ENCODE data around the gene DEFB113. TPM values are rescaled to one million over a fixed set of nuclear protein-coding genes. Genes with fewer than 3 reads are reported as not detected.
"Not testable (repeated sequence)": the region's sequence is repeated elsewhere in the genome, so short reads cannot be mapped to it uniquely, and the experiment has no call there.

Gene DEFB113
- total RNA-seq, 1 donor from 2014 or later: not detected

GRCh38 chr6:49950415-49950751 is 19.0 kb downstream of the DEFB113 start:
- Mint-ChIP-seq H3K27me3 (no peaks in the 10 kb centered on the region), H3K36me3 (no peaks in the 10 kb centered on the region), H3K27ac (no peak overlapping the region), H3K9me3 (no peaks in the 10 kb centered on the region), H3K4me3 (peak overlapping the region; percentile 42), H3K4me1 (ENCODE audit: unreplicated experiment) (no peaks in the 10 kb centered on the region)
- TF ChIP-seq CTCF (conservative IDR thresholded peaks at IDR 0.05): no peak
- DNase-seq (ENCODE audit: extremely low spot score, unreplicated experiment): no peak

- Mint-ChIP-seq H3K9me3 (peaks cover 3% of the 10 kb centered on the region), H3K4me1 (ENCODE audit: unreplicated experiment) (no peaks in the 10 kb centered on the region), H3K36me3 (no peaks in the 10 kb centered on the region), H3K27ac (peak overlapping the region; percentile 7), H3K27me3 (peaks cover 3% of the 10 kb centered on the region), H3K4me3 (peak overlapping the region; percentile 67)
- no peak for DNase-seq (ENCODE audit: extremely low spot score, unreplicated experiment)
- TF ChIP-seq CTCF (conservative IDR thresholded peaks at IDR 0.05): no peak
Measured at GRCh38 chr6:49949062-49949461, 20.4 kb downstream of the DEFB113 start.

GRCh38 chr6:49946835-49947234 is 22.6 kb downstream of the DEFB113 start:
- H3K27me3 Mint-ChIP-seq: peaks cover 3% of the 10 kb centered on the region
- H3K4me1 Mint-ChIP-seq (ENCODE audit: unreplicated experiment): no peaks in the 10 kb centered on the region
- no peak for TF ChIP-seq CTCF (conservative IDR thresholded peaks at IDR 0.05)
- H3K9me3 Mint-ChIP-seq: peaks cover 5% of the 10 kb centered on the region
- H3K4me3 Mint-ChIP-seq: no peak overlapping the region
- no peaks in the 10 kb centered on the region for H3K36me3 Mint-ChIP-seq
- H3K27ac Mint-ChIP-seq: no peak overlapping the region
- no peak for DNase-seq (ENCODE audit: extremely low spot score, unreplicated experiment)

GRCh38 chr6:49944068-49944467 is 25.4 kb downstream of the DEFB113 start:
- not testable (repeated sequence) for H3K4me3 Mint-ChIP-seq; H3K4me1 Mint-ChIP-seq (ENCODE audit: unreplicated experiment); DNase-seq (ENCODE audit: extremely low spot score, unreplicated experiment); H3K27ac Mint-ChIP-seq; H3K27me3 Mint-ChIP-seq; H3K36me3 Mint-ChIP-seq; H3K9me3 Mint-ChIP-seq

GRCh38 chr6:49939993-49940498 is 29.4 kb downstream of the DEFB113 start:
- H3K36me3 Mint-ChIP-seq: no peaks in the 10 kb centered on the region
- no peaks in the 10 kb centered on the region for H3K4me1 Mint-ChIP-seq (ENCODE audit: unreplicated experiment)
- no peak overlapping the region for H3K27ac Mint-ChIP-seq
- H3K27me3 Mint-ChIP-seq: peaks cover 3% of the 10 kb centered on the region
- H3K4me3 Mint-ChIP-seq: no peak overlapping the region
- H3K9me3 Mint-ChIP-seq: peaks cover 5% of the 10 kb centered on the region
- no peak for TF ChIP-seq CTCF (conservative IDR thresholded peaks at IDR 0.05)
- DNase-seq (ENCODE audit: extremely low spot score, unreplicated experiment): no peak

- Mint-ChIP-seq H3K9me3 (no peaks in the 10 kb centered on the region), H3K4me3 (no peak overlapping the region), H3K27me3 (no peaks in the 10 kb centered on the region), H3K36me3 (no peaks in the 10 kb centered on the region), H3K27ac (no peak overlapping the region), H3K4me1 (ENCODE audit: unreplicated experiment) (no peaks in the 10 kb centered on the region)
- TF ChIP-seq CTCF (conservative IDR thresholded peaks at IDR 0.05): no peak
- DNase-seq (ENCODE audit: extremely low spot score, unreplicated experiment): no peak
Measured at GRCh38 chr6:49937811-49938210, 31.6 kb downstream of the DEFB113 start.
